ENCODE measurements around the gene CEP152. TPM values are rescaled to one million over a fixed set of nuclear protein-coding genes. Genes with fewer than 3 reads are reported as not detected.

CEP152 gene
- total RNA-seq, 1 experiment from 2014 or later, result 13.9 TPM

GRCh38 chr15:48850648-48851047, 39.8 kb upstream of the CEP152 start:
- ATAC-seq (no peak), DNase-seq (ENCODE audit: low read depth, low spot score) (no peak)
- intact Hi-C loops (cut with micrococcal nuclease; ENCODE audit: unreplicated experiment) (no loop called here), in situ Hi-C loops (cut with HindIII; ENCODE audit: low pct_unique_long_range_greater_than_20kb, low sequenced_read_pairs) (no loop called here)
- ChIA-PET CTCF (no interaction called here), POLR2A (no interaction called here)
- Histone ChIP-seq H3K4me3 (ENCODE audit: low read depth in 2 of 2, low read length in 2 of 2) (no peak overlapping the region), H3K27me3 (ENCODE audit: control insufficient read depth, insufficient read depth, low read length) (no peaks in the 10 kb centered on the region), H3K4me1 (ENCODE audit: control insufficient read depth, insufficient read depth, low read length) (no peaks in the 10 kb centered on the region), H3K9me3 (ENCODE audit: control insufficient read depth, insufficient read depth, low read depth, low read length) (no peaks in the 10 kb centered on the region), H3K36me3 (ENCODE audit: control insufficient read depth, insufficient read depth, low read length) (no peaks in the 10 kb centered on the region), H3K27ac (ENCODE audit: low read length) (no peak overlapping the region)
- TF ChIP-seq REST (IDR thresholded peaks at IDR 0.05; ENCODE audit: insufficient read depth in 1 of 2, low read depth in 2 of 2, low read length in 1 of 2) (no peak), CTCF (IDR thresholded peaks at IDR 0.05) (no peak), POLR2AphosphoS5 (IDR thresholded peaks at IDR 0.05; ENCODE audit: low read depth, low read length) (no peak), TCF7L2 (IDR thresholded peaks at IDR 0.05; ENCODE audit: low read depth, low read length) (no peak), SIN3A (IDR thresholded peaks at IDR 0.05; ENCODE audit: borderline replicate concordance, insufficient read depth, low read depth, low read length) (no peak)
- no TSS peak for BruUV-seq (replicated peaks)

GRCh38 chr15:48845123-48845522, 34.3 kb upstream of the CEP152 start:
- CTCF ChIA-PET, result no interaction called here
- in situ Hi-C loops (cut with HindIII; ENCODE audit: low pct_unique_long_range_greater_than_20kb, low sequenced_read_pairs), result no loop called here
- TF ChIP-seq SIN3A (IDR thresholded peaks at IDR 0.05; ENCODE audit: borderline replicate concordance, insufficient read depth, low read depth, low read length) (no peak), REST (IDR thresholded peaks at IDR 0.05; ENCODE audit: insufficient read depth in 1 of 2, low read depth in 2 of 2, low read length in 1 of 2) (no peak), POLR2AphosphoS5 (IDR thresholded peaks at IDR 0.05; ENCODE audit: low read depth, low read length) (no peak), TCF7L2 (IDR thresholded peaks at IDR 0.05; ENCODE audit: low read depth, low read length) (no peak), CTCF (IDR thresholded peaks at IDR 0.05) (no peak)

More at GRCh38 chr15:48845123-48845522, 34.3 kb upstream of the CEP152 start:
- no peaks in the 10 kb centered on the region for H3K4me1 ChIP-seq (ENCODE audit: control insufficient read depth, insufficient read depth, low read length)
- H3K9me3 ChIP-seq (ENCODE audit: control insufficient read depth, insufficient read depth, low read depth, low read length), result no peaks in the 10 kb centered on the region
- no peaks in the 10 kb centered on the region for H3K36me3 ChIP-seq (ENCODE audit: control insufficient read depth, insufficient read depth, low read length)
- no peak overlapping the region for H3K4me3 ChIP-seq (ENCODE audit: low read depth in 2 of 2, low read length in 2 of 2)
- POLR2A ChIA-PET, result no interaction called here
- H3K27me3 ChIP-seq (ENCODE audit: control insufficient read depth, insufficient read depth, low read length), result no peaks in the 10 kb centered on the region
- H3K27ac ChIP-seq (ENCODE audit: low read length), result no peak overlapping the region
- DNase-seq (ENCODE audit: low read depth, low spot score), result no peak
- intact Hi-C loops (cut with micrococcal nuclease; ENCODE audit: unreplicated experiment), result no loop called here
- ATAC-seq, result no peak
- no TSS peak for BruUV-seq (replicated peaks)
